Choroid plexus epithelial cell (primary cell): Measurements from ENCODE around the gene SNRNP70.

ENCODE experiments used
- DNase-seq: peaks from one replicate; pipeline ENCODE4 v3.0.0-alpha.2; 2010; ENCODE audit warnings: low read depth
- H3K4me3 ChIP-seq: 2 replicates; pipeline ENCODE4 v1.5.1; 2011; ENCODE audit warnings: low read depth, mild to moderate bottlenecking, control low read depth, low read length, moderate library complexity
- CTCF ChIP-seq: conservative IDR thresholded peaks from 2 replicates; pipeline ENCODE4 v1.5.1; 2011; ENCODE audit warnings: low read depth, mild to moderate bottlenecking, control low read depth, inconsistent platforms, low read length, moderate library complexity

The SNRNP70 gene

GRCh38 chr19:49064029-49064629 is 21.1 kb upstream of the SNRNP70 start:
- TF ChIP-seq CTCF: no peak
- no peak overlapping the region for H3K4me3 ChIP-seq
- no peak for DNase-seq

GRCh38 chr19:49064768-49065611 is 20.3 kb upstream of the SNRNP70 start, which contains the start of gene NTF4:
NTF4 (minus strand) TSS chr19:49064818; CDS start chr19:49061997, 2,821 bp downstream.
- H3K4me3 ChIP-seq: no peak within 1 kb of the TSS
- TF ChIP-seq CTCF: no peak
- no peak for DNase-seq

GRCh38 chr19:49065905-49066512 is 19.2 kb upstream of the SNRNP70 start:
- no peak overlapping the region for H3K4me3 ChIP-seq
- TF ChIP-seq CTCF: no peak
- no peak for DNase-seq

GRCh38 chr19:49067554-49067953 is 17.7 kb upstream of the SNRNP70 start:
- DNase-seq: no peak
- H3K4me3 ChIP-seq: no peak overlapping the region
- no peak for TF ChIP-seq CTCF

- no peak overlapping the region for H3K4me3 ChIP-seq
- DNase-seq: no peak
- TF ChIP-seq CTCF: no peak
Observed at GRCh38 chr19:49069026-49069425, 16.2 kb upstream of the SNRNP70 start.

GRCh38 chr19:49070416-49070815 is 14.8 kb upstream of the SNRNP70 start:
- no peak for TF ChIP-seq CTCF
- no peak overlapping the region for H3K4me3 ChIP-seq
- DNase-seq: no peak
